Panc1 (cell line): ENCODE measurements around the gene KCND3. TPM values are rescaled to one million over a fixed set of nuclear protein-coding genes. Genes with fewer than 3 reads are reported as not detected.

Experiments
- ATAC-seq: fragments of 200-7000 bp; cut with Tn5 transposase; 2 replicates; pipeline ENCODE4 v1.9.1; 2020; ENCODE audit warnings: mild to moderate bottlenecking, moderate library complexity
- BruUV-seq: library from RNA; stranded (reverse); fragments of 400-500 nt; replicated peaks from 2 replicates; lab custom pipeline; 2021; lab: Mats Ljungman, UMichigan
- CTCF ChIA-PET: fragments of 300-600 bp; sonication (Branson Sonifier 250); formaldehyde crosslinking; loops from one replicate; lab custom pipeline; 2022; ENCODE audit warnings: antibody characterized with exemption; lab: Charles Lee
- POLR2A ChIA-PET: fragments of 300-600 bp; sonication (Branson Sonifier 250); formaldehyde crosslinking; loops from one replicate; lab custom pipeline; 2022; ENCODE audit warnings: antibody characterized with exemption; lab: Charles Lee
- DNase-seq: peaks from one replicate; pipeline ENCODE4 v3.0.0-alpha.2; 2010; ENCODE audit warnings: low read depth, low spot score
- H3K27ac ChIP-seq: 2 replicates; pipeline ENCODE4 v1.5.1; 2011; ENCODE audit warnings: mild to moderate bottlenecking, low read length, inconsistent platforms
- H3K27me3 ChIP-seq: fragments of 200-500 bp; sonication (Bioruptor generic); 2 replicates; pipeline ENCODE4 v1.6.0; 2014; ENCODE audit warnings: low read length, inconsistent platforms; ENCODE audit not compliant: control insufficient read depth, insufficient read depth
- H3K36me3 ChIP-seq: fragments of 200-500 bp; sonication (Bioruptor generic); 2 replicates; pipeline ENCODE4 v1.5.1; 2014; ENCODE audit warnings: inconsistent platforms, mild to moderate bottlenecking, low read length, moderate library complexity; ENCODE audit not compliant: control insufficient read depth, insufficient read depth
- H3K4me1 ChIP-seq: 2 replicates; pipeline ENCODE4 v1.5.1; 2011; ENCODE audit warnings: inconsistent platforms, mild to moderate bottlenecking, low read length, moderate library complexity; ENCODE audit not compliant: control insufficient read depth, insufficient read depth
- H3K4me3 ChIP-seq, 2 experiments: 2 replicates each; pipeline ENCODE4 v1.5.1; 2011 to 2012; ENCODE audit warnings: low read depth in 2 of 2, low read length in 2 of 2, mild to moderate bottlenecking in 2 of 2, inconsistent platforms in 1 of 2, moderate library complexity in 1 of 2
- H3K9me3 ChIP-seq: fragments of 200-500 bp; sonication (Bioruptor generic); 2 replicates; pipeline ENCODE4 v1.5.1; 2014; ENCODE audit warnings: low read depth, mild to moderate bottlenecking, inconsistent platforms, low read length, moderate library complexity; ENCODE audit not compliant: control insufficient read depth, insufficient read depth
- POLR2AphosphoS5 ChIP-seq: IDR thresholded peaks from 2 replicates; pipeline ENCODE4 v1.6.1; 2012; ENCODE audit warnings: mild to moderate bottlenecking, low read depth, low read length, moderate library complexity
- SIN3A ChIP-seq: IDR thresholded peaks from 2 replicates; pipeline ENCODE4 v1.6.1; 2012; ENCODE audit warnings: low read depth, mild to moderate bottlenecking, low read length, moderate library complexity, borderline replicate concordance; ENCODE audit not compliant: insufficient read depth
- TCF7L2 ChIP-seq: IDR thresholded peaks from 2 replicates; pipeline ENCODE4 v1.6.1; 2011; ENCODE audit warnings: mild to moderate bottlenecking, low read depth, low read length, inconsistent platforms
- in situ Hi-C: cut with HindIII; loops from 2 replicates; pipeline ENCODE4 v1.10.0; 2016; ENCODE audit warnings: low sequenced_read_pairs, low pct_unique_long_range_greater_than_20kb
- intact Hi-C: fragments of 100-400 bp; cut with micrococcal nuclease; formaldehyde crosslinking; loops from one replicate; pipeline ENCODE4 v1.10.0; 2022; ENCODE audit not compliant: unreplicated experiment
- total RNA-seq: library from RNA; stranded (reverse); gene quantifications from one replicate; pipeline ENCODE4 v1.2.1, GENCODE V29; 2021; ENCODE audit not compliant: unreplicated experiment
- TF ChIP-seq, protein P1 (sequence below): fragments of 450-650 bp; IDR thresholded peaks from 2 replicates; pipeline ENCODE4 v1.5.1; 2017; ENCODE audit warnings: mild to moderate bottlenecking
- TF ChIP-seq, protein P2 (sequence below), 2 experiments: IDR thresholded peaks; 2 replicates each; pipeline ENCODE4 v1.6.1; 2011 to 2012; ENCODE audit warnings: low read depth in 2 of 2, control low read depth in 1 of 2, low read length in 1 of 2, mild to moderate bottlenecking in 1 of 2, moderate library complexity in 1 of 2; ENCODE audit not compliant: insufficient read depth in 1 of 2

Gene KCND3
- total RNA-seq, 1 experiment from 2014 or later = not detected

DNA sequence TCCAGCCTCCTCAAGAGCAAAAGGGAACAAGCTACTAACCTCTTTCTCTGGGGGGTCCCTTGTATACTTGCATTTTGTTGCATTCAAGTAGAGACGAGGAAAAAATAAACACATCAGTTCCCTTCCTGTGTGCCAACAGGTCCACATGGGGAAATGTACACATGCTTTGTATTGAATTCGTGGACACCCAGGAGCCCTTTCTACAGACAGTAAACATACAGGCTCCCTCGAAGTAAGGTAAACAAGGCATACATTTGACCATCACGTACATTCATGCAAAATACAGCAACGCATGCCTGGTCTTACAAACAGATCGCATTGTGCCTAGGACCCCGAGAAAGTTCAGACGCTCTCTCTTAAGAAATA is 1.1 kb downstream of the KCND3 start:
- no peak for ATAC-seq
- no peaks in the 10 kb centered on the region for H3K36me3 ChIP-seq
- H3K4me1 ChIP-seq = no peaks in the 10 kb centered on the region
- DNase-seq = no peak
- in situ Hi-C loops = no loop called here
- ChIA-PET POLR2A (no interaction called here), CTCF (no interaction called here)
- no TSS peak for BruUV-seq
- TF ChIP-seq SIN3A (no peak), TCF7L2 (no peak), POLR2AphosphoS5 (no peak)
- TF ChIP-seq, protein P1, sequence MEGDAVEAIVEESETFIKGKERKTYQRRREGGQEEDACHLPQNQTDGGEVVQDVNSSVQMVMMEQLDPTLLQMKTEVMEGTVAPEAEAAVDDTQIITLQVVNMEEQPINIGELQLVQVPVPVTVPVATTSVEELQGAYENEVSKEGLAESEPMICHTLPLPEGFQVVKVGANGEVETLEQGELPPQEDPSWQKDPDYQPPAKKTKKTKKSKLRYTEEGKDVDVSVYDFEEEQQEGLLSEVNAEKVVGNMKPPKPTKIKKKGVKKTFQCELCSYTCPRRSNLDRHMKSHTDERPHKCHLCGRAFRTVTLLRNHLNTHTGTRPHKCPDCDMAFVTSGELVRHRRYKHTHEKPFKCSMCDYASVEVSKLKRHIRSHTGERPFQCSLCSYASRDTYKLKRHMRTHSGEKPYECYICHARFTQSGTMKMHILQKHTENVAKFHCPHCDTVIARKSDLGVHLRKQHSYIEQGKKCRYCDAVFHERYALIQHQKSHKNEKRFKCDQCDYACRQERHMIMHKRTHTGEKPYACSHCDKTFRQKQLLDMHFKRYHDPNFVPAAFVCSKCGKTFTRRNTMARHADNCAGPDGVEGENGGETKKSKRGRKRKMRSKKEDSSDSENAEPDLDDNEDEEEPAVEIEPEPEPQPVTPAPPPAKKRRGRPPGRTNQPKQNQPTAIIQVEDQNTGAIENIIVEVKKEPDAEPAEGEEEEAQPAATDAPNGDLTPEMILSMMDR = no peak
- TF ChIP-seq, protein P2, sequence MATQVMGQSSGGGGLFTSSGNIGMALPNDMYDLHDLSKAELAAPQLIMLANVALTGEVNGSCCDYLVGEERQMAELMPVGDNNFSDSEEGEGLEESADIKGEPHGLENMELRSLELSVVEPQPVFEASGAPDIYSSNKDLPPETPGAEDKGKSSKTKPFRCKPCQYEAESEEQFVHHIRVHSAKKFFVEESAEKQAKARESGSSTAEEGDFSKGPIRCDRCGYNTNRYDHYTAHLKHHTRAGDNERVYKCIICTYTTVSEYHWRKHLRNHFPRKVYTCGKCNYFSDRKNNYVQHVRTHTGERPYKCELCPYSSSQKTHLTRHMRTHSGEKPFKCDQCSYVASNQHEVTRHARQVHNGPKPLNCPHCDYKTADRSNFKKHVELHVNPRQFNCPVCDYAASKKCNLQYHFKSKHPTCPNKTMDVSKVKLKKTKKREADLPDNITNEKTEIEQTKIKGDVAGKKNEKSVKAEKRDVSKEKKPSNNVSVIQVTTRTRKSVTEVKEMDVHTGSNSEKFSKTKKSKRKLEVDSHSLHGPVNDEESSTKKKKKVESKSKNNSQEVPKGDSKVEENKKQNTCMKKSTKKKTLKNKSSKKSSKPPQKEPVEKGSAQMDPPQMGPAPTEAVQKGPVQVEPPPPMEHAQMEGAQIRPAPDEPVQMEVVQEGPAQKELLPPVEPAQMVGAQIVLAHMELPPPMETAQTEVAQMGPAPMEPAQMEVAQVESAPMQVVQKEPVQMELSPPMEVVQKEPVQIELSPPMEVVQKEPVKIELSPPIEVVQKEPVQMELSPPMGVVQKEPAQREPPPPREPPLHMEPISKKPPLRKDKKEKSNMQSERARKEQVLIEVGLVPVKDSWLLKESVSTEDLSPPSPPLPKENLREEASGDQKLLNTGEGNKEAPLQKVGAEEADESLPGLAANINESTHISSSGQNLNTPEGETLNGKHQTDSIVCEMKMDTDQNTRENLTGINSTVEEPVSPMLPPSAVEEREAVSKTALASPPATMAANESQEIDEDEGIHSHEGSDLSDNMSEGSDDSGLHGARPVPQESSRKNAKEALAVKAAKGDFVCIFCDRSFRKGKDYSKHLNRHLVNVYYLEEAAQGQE (IDR thresholded peaks at IDR 0.05; ENCODE audit: insufficient read depth in 1 of 2, low read depth in 2 of 2, low read length in 1 of 2) = no peak
- intact Hi-C loops = no loop called here
- peaks cover 10% of the 10 kb centered on the region for H3K27me3 ChIP-seq
- no peak overlapping the region for H3K27ac ChIP-seq
- no peak overlapping the region for H3K4me3 ChIP-seq
- no peaks in the 10 kb centered on the region for H3K9me3 ChIP-seq

DNA sequence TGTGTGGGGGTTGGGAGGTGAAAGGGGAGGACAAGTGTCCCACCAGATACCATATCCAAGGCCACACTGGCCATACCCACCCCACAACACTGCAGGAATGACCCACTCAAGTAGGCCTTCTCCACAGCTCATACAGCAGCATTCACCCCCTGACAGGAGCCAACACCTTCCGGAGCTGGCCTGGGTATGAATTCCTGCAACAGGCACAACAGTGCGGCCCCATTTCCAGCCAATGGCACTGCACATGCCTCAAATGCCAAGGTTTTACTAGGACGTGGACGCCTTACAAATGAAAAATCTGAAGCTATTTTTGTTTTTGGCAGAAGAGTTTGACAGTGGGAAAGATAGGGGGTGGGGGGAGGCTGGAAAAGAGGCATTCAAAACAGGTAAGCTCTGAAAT is 2.0 kb downstream of the KCND3 start:
- no peak for DNase-seq
- in situ Hi-C loops = no loop called here
- ChIA-PET CTCF (no interaction called here), POLR2A (no interaction called here)
- no peak overlapping the region for H3K27ac ChIP-seq
- H3K4me1 ChIP-seq = no peaks in the 10 kb centered on the region
- no peaks in the 10 kb centered on the region for H3K9me3 ChIP-seq
- H3K36me3 ChIP-seq = no peaks in the 10 kb centered on the region
- TF ChIP-seq, protein P1 = no peak
- TF ChIP-seq SIN3A = no peak
- no peak overlapping the region for H3K4me3 ChIP-seq
- ATAC-seq = no peak
- H3K27me3 ChIP-seq = peaks cover 10% of the 10 kb centered on the region
- BruUV-seq = no TSS peak
- intact Hi-C loops = no loop called here
